Epithelial cell of prostate (primary cell): ENCODE data around the gene S100PBP.

ENCODE experiments used
- DNase-seq: peaks from one replicate; pipeline ENCODE4 v3.0.0-alpha.2; 2011; ENCODE audit warnings: low read depth, low spot score
- H3K27ac ChIP-seq: fragments of 450-650 bp; 2 replicates; pipeline ENCODE4 v1.5.1; 2017; ENCODE audit warnings: mild to moderate bottlenecking

S100PBP gene

DNA sequence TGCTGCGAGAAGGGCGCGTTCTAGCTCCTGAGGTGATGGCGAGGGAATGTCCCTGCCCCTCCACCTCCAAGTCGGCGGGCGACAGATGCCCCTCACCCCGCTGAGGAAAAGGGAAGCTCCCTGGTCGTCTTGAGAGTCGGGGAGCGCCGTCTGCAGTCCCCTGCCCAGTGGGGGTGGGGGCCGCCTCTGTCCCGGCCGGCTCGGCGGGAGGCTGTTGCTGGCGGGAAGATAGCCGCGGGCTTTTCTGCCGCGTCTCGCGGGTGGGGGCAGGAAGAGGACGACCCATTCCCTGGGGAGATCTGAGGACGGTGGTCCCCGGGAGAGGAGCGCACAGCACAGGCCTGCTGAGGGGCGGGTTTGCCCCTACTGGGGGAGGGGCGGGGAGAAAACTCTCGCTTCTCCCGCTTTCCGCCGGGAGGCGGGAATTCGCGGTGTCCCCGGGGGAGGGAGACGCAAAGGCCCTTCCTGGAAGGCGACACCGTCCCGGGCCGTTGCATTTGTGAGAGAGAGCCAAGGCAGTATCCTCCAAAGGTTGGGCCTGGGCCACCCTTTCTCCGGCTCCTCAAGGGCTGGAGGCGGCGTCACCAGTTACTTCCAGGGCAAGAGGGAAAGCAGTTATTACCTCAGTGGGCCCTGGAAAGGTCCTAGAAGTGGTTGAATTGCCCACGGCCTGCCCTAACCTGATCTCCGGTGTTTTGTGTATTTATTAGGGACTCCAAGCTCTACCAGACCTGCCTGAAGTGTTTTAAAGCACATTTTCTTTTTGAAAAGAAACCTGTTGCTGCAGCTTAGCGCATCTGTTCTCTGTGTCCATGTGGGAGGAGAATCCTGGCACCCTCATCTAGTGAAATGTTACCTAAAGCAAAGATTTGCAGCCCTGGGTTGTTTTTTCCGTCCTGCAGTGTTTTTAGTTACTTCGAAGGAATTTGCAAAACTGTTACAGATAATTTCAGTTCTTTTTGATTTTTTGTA is 648 bp downstream of the S100PBP start:
- no peak for DNase-seq
- peak overlapping the region; percentile 97 for H3K27ac ChIP-seq

DNA sequence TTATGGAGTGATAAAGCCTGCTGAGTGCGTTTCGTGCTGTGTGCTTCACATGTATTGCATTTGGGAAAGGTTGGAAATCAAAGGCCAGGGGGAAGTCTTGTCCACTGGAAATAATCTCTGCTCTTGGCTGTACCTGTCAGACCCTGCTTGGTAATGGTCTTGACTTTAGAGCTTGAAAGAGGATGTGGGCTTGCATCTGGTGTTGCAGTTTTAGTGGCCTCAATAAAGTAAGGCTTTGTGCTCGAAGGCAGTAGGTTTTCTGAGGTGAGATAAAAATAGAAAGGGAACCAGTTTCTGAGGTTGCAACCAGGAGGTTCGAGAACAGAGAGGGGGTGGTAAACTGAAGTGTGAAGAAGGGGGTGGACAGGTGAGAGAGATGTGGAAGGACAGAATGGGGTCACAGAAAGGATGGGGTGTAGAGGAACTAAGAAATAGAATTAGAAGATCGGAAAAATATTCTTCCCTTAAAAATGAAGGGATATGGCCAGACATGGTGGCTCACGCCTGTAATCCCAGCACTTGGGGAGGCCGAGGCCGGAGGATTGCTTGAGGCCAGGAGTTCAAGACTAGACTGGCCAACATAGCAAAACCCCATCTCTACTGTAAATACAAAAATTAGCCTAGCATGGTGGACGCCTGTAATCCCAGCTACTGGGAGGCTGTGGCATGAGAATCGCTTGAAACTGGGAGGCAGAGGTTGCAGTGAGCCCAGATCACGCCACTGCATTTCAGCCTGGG is 1.5 kb downstream of the S100PBP start:
- no peak for DNase-seq
- peak overlapping the region; percentile 97 for H3K27ac ChIP-seq

DNA sequence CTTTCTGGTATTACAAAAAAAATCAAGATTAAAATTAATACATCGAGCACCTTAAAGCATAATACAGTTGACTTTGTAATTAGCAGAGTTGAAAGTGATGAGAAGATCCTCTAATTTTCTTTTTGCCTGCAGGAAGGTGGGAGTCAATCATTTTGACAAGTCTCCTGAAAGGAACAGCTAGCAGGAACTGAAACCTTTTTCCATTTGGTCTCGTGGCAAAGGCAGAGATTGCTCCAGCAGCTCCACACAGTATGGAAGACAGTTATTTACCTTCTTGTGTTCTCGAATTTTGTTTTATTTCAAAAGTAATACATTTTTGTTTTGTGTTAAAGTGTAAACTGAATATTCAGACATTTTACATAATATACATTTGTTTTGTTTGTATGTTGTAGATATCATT is 7.7 kb downstream of the S100PBP start:
- H3K27ac ChIP-seq, result no peak overlapping the region
- no peak for DNase-seq

DNA sequence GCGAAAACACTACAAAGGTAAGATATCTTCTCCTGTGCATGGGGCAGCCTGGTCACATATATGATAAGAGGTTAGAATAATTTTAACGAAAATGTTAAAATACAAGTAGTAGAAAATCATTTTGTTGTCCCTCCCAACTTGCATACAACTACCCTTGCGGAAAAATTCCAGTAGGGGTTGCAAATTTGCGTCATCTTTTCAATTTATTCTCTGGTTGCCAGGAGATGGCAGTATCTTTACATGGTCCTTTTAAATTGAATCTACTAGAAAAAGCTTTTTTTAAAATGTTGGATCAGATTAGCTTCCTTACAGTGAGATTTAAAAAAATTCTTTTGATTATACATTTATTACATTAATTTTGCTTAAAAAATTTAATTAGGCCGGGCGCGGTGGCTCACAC is 10.9 kb downstream of the S100PBP start:
- DNase-seq, result no peak

DNA sequence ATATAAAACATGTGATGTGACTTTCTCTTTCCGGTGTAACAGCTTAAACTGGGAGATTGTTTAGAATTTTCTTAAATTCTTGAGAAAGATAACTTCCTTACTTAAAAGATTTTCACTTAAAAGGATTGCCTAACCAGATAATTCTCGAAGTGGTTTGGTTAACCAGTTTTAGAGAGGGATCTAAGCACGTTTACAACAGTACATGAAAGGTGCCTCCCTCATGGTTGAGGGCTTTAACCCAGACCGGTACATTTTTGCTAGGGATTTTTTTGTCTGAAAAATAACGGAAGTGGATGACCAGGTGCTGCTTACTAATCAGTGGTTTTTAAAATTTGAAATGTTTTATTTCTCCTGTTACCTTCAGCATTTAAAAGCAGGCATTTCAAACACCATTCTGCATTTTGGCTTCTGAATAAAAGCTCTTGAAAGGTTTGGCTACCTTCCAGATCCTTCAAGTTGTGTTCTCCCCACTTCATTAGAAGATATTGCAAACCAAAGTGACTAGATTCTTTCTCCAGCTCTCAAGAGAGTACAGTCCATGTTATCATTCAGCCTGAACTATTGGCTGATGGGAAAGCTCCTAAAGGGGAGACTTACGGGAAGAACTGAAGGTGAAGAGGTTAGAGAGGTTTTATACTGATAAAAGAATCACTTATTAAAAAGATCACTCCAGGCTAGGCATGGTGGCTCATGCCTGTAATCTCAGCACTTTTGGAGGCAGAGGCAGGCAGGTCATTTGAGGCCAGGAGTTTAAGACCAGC is 12.8 kb downstream of the S100PBP start:
- no peak for DNase-seq
- no peak overlapping the region for H3K27ac ChIP-seq

More for the DNA sequence above, 10.9 kb downstream of the S100PBP start:
- H3K27ac ChIP-seq, result no peak overlapping the region

DNA sequence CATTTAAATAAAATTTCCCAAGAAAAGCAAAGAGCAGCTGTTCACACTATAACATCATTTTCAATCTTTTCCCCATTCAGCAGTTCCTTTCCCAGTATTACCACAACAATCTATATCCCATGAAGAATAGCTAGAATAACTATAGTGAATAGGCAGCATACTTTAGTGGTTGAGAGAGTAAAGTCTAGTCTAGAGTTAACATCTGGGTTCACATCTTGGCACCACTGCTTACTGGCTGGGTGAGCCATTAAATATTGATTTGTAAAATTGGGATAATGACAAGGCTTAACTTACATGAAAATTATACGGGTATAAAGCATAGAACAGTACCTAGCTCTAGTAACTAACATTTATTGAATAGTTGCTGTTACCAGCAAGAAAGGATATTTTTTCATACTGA is 14.4 kb downstream of the S100PBP start:
- no peak overlapping the region for H3K27ac ChIP-seq
- no peak for DNase-seq

DNA sequence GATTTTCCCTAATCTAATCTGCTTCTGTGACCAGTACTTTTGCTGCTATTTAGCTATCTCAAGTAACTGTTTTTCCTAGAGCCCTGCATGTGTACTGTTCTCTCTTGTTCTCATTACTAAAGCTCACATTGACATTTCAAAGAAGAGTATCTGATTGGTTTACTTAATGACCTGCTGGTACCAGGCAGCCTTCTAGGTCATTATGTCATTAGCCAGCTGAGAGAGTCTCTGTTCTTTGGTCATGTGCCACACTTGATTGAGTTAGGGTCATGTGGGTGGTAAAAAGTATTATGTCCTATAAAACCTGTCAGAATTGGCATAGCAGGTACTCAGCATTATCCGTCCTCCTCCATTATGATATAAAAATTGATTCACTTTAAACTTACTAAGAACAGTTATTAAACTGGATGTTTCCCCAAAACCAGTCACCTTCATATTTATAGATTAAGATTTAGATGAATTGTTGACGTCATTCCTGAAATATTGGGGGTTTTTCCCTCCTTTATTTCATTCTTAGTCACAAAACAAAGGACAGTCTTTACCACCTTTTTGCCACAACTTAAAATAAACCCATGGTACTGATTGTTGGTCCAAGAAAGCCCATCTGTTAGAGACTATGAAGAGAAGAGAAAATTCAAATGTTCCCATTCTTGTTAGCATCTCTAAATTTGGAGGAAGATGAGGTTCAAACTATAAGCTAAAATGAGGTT is 31.1 kb downstream of the S100PBP start:
- no peak for DNase-seq
- H3K27ac ChIP-seq, result no peak overlapping the region

DNA sequence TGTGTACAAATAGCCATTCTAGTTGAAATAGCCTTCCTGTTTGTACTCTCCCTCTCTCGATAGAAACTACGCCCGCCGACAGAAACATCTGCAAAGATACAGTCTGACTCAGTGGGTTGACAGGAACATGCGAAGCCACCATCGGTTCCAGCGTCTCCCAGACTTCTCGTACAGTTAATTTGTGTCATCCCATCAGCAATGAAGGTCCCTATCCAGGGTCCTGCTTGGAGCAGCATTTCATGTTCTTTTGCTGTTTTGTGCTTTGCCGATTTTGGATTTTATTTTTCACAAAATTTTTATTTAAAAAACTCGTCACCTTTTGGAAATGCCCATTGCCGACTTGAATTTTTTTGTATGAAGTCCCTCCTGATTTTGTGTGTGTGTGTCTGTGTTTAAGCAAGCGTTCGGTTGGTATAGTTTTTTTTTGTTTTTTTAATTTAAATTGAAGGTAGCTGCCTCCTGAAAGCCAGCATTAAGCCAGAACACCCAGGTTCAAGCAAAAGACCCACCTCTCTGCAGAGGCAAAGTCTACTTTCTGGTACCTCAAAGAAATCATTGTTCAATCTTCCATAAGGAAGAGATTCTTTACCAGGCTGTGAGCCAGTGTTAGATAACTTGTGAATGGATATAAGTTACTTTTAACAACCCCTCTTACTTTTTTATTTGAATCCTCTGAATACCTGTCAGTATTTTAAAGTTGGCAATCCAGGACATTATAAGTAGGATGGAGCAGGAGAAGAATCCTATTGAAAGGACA is 38.6 kb downstream of the S100PBP start:
- no peak for DNase-seq
- H3K27ac ChIP-seq, result no peak overlapping the region

DNA sequence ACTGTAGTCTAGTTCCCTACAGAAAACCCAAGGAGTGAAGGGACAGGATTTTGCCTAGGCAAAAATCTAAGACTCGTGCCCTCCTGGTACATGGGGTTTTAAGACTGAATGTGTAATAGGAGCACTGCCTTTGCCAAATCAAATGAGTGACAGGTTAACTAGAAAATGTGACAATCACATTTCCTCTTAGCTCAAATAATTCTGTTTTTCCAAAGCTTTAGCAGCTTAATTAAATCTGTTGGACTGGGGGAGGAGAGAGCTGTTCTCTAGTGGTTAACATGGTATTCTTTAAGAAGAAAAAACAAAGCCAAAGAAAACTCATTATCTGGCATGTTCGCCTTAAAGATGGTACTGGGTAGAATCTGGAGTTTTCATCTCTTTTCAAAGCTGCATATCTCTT is 40.7 kb downstream of the S100PBP start:
- DNase-seq, result no peak
- no peak overlapping the region for H3K27ac ChIP-seq

DNA sequence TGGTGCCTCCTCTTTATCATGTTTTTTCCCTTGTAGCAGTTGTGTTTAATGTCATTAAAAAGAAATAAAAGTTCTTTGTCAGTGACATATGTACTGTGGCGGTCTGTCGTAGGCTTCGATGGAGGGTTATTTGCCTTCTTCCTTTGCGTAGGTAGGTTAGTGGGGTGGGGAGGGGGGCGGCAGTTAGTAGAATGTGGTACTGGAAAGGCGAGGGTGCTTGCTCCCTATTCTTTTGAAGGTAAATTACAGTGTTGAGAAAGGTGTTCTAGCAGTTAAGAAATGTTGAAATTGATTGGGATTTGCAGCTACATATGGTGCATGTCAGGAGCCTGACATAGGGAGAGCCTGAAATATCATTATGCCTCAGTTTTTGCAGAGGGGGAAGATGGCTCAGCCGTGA is 41.3 kb downstream of the S100PBP start:
- H3K27ac ChIP-seq, result no peak overlapping the region
- DNase-seq, result no peak

DNA sequence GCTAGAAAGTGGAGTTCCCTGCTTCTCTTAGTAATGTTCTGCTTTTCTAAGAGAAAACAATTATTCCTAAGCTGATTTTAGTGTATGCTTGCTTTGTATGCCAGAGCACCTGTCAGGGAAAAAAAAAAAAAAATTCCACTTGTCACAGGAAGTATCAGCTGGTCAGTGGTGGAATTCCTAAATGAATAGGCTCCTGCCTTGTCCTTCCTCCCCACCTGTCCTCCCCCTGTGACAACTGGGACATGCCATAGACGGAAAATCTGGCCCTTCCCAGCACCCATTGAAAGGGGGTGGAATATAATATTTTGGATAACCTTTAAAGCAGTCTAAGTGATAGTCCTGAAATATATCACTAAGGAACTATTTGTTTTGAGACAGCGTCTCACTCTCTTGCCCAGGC is 42.5 kb downstream of the S100PBP start:
- no peak overlapping the region for H3K27ac ChIP-seq

DNA sequence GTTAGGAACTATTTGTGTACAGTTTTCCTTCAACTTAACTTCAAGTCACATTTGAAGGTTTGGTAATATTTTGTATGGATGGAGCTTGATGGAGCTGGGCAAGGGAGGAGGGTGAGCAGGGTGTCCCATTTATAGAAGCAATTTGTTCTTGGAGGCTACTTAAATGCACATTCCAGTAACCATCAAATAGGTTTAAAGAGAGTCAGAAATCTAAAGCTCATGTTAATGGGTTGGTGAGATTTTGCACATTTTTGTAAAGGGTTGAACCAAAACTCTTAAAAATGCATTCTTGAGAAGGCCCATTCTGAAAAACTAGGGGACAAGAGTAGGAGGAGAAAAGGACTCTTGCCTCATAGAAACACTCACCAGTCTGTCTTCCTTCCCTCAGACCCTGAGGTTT is 43.1 kb downstream of the S100PBP start:
- no peak for DNase-seq
- no peak overlapping the region for H3K27ac ChIP-seq

More for the DNA sequence above, 42.5 kb downstream of the S100PBP start:
- no peak for DNase-seq

DNA sequence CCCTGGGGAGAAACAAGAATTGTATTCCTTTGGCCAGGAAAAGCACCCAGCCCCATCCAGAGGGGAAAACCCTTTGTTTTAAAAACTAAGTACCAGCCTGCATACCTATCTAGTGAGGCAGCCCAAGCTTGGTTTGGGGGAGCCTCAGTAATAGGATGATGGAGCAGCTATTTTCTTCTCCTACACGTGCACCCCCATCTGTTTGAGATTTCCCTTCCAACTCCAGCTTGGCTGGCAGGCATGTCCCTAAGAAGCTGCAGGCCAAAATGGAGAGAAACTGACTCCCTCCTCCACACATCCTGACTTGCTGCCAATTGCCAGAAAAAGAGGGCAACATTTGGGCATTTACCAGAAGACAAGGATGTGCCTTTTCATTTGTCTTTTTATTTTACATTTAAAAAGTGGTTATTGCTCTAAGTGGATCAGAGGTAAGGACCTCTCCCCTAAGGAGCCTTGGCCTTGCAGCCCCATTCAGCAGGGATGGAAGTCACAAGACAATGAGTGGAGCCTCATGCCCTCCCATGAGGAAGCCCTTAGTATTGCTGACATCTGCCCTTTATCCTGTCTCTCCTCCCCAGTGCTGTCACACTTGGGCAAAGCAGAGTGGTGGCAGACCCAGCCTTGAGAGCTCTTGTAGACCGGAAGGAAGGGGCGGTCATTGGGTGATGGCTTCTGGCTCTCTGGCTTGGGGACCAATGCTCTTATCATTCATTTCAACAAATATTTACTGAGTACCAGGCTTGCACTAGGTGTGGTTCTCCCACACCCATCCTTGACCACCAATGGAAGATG is 44.6 kb downstream of the S100PBP start:
- H3K27ac ChIP-seq, result no peak overlapping the region
- no peak for DNase-seq

DNA sequence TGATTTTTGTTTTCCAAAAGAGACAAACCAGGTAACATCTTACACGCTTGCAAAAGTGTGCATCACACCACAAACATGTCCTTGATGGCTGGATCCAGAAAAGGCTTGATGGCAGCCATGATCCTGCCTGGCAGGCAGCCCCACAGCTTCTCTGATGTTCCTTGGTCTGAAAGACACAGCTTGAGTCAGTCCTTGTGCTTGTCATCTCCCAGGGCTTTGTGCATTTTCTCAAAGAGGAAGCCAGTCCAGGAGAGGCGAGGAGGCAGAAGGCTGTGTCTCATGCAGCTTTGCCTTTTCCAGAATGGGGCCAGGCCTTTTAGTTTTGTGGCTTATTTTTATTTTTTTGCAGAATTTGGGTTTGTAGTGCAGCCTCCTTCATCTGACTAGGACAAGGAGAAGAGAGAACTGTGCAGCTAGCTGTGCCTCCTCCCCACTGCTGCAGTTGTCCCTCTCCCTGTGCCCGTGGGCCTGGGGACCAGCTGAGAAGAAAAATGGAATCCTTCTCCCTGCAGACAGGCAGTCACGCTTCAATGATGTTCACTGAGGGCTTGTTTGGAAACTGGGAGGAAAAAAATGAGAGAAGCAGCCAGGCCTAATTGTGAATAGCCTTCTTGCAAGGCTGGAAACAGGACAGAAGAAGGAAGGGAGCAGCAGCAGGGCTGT is 45.9 kb downstream of the S100PBP start:
- DNase-seq, result no peak
- no peak overlapping the region for H3K27ac ChIP-seq

DNA sequence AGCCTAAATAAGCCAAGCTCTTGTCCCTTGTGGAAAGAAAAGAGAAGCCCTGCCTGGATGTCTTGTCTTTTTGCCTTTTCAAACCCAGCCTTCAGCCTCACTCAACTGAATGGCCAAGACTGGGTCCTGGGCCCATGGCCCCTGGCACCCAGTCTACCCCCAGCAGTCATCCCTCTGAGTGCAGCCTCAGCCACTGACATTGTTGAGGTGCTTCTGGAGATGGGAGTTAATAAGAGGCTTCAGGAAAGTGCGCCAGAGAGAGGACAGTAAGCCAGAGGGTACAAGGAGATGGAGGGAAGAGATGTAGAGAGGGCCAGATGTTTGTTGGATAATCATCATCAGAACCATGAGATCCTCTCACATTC is 46.4 kb downstream of the S100PBP start:
- no peak for DNase-seq
- no peak overlapping the region for H3K27ac ChIP-seq

DNA sequence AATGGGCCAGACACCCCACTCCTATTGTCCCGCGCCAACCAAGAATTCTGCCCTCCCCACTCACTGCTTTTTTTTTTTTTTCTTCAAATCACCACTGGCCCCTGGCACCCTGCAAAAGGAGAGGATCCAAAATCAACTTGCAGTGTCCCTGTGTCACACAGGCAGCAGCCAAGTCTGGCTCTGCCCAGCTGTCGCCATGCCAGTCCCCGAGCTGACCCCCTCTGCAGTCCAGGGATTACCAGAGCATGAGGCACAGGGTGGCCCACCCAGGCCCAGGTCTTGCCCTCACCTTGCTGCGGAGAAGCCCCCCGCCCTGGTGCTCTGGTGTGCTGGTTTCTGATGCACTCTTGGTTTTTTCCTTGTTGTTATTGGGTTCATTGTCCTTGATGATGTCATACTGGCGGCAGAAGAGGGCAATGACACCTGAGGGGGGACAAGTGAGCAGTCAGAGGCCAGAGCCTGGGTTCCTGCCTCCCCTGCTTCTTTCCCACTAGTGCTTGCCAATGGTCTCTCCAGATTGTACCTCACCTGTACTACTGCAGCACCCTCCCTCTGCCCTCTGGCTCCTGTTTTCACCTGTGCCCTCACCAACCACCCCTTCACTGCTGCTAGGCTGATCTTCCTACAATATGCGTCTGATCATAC is 47.0 kb downstream of the S100PBP start:
- DNase-seq, result no peak
- H3K27ac ChIP-seq, result no peak overlapping the region

DNA sequence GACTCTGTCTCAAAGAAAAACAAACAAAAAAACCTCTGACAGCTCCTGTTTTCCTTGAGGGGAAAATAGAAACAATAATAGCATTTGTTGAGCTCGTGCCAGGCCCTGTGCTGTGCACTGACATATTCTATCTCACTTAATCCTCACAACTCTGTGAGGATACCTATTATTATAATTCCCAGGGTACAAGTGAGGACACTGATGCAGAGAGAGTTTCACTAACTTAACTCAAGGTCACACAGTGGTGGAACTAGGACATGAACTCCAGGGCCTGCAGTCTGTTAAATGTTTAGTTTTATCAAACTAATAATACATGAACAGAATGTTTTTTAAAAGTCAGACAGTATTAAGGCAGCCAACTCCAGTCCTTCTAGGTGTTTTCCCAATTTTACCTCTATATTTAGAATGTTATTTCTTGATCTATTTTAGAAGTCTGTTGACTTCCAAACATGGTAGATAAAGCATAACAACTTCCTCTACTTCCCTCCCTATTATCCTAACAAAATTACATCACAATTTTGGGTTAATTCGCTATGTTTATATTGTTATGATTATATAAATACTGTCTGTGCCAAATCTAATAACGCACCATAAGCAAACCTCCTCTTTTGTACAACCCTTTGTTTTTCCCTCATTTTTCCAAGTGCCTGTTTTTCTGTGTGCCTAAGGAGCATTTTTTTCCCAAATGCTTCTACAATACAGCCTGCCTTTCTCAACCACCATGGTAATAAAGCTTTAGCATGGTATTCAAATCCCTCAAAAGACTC is 48.4 kb downstream of the S100PBP start:
- H3K27ac ChIP-seq, result no peak overlapping the region
- no peak for DNase-seq
